Measurements from ENCODE around the gene DMXL2.

DNA sequence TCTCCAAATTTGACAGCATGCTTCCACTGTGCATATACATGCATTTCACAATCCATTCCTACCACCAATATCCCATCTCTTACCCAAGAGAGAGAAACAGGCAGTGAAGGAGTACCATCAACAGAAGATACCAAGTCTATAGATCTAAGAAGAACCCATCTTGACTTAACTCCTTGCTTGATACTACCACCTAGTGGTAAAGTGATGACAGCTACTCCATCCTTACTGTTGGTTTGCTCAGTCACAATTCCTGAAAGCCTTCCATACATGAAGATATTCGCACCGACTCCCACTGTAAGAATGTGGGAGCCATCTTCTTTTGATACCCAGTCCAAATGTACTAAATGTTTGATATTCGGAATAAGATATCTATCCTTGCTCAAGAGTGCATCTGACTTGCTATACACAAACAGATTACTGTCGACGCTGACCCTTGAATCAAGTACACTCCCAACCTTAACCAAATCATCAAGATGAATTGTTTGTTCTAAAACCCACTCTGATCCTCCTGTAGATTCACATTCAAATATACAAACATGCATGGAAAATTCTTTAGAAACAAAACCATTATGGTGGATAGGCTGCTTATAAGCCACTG lies 123.1 kb downstream of the DMXL2 start:
- TF ChIP-seq, protein P1, sequence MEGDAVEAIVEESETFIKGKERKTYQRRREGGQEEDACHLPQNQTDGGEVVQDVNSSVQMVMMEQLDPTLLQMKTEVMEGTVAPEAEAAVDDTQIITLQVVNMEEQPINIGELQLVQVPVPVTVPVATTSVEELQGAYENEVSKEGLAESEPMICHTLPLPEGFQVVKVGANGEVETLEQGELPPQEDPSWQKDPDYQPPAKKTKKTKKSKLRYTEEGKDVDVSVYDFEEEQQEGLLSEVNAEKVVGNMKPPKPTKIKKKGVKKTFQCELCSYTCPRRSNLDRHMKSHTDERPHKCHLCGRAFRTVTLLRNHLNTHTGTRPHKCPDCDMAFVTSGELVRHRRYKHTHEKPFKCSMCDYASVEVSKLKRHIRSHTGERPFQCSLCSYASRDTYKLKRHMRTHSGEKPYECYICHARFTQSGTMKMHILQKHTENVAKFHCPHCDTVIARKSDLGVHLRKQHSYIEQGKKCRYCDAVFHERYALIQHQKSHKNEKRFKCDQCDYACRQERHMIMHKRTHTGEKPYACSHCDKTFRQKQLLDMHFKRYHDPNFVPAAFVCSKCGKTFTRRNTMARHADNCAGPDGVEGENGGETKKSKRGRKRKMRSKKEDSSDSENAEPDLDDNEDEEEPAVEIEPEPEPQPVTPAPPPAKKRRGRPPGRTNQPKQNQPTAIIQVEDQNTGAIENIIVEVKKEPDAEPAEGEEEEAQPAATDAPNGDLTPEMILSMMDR (IDR thresholded peaks at IDR 0.05; ENCODE audit: insufficient read depth, low read length) = peak; percentile 56
- TF ChIP-seq POLR2AphosphoS5 (IDR thresholded peaks at IDR 0.05; ENCODE audit: low read depth) = no peak
- TF ChIP-seq GABPA (IDR thresholded peaks at IDR 0.05; ENCODE audit: low read depth) = no peak
